NB4 (cell line): Measurements from ENCODE around the gene OCSTAMP.
A peak's percentile ranks its signal among the peaks of the same experiment; 100 is the strongest.

Experiments used
- DNase-seq: peaks from one replicate; pipeline ENCODE4 v3.0.0; 2010; ENCODE audit warnings: low read depth
- H3K4me3 ChIP-seq: one replicate; pipeline ENCODE4 v1.5.1; 2011; ENCODE audit warnings: mild to moderate bottlenecking, low read depth, low read length, moderate library complexity
- CTCF ChIP-seq: IDR thresholded peaks from one replicate; pipeline ENCODE4 v1.5.1; 2012; ENCODE audit warnings: low read depth, low read length
- MAX ChIP-seq: IDR thresholded peaks from 2 replicates; pipeline ENCODE4 v1.6.1; 2011; ENCODE audit warnings: low read depth, low read length
- MYC ChIP-seq: IDR thresholded peaks from 2 replicates; pipeline ENCODE4 v1.6.1; 2011; ENCODE audit warnings: low read depth, low read length
- POLR2A ChIP-seq: IDR thresholded peaks from 2 replicates; pipeline ENCODE4 v1.6.1; 2011; ENCODE audit warnings: mild to moderate bottlenecking; ENCODE audit not compliant: insufficient read length; ENCODE audit errors: extremely low read depth

The OCSTAMP gene

GRCh38 chr20:46583411-46584214 lies 33.2 kb upstream of the OCSTAMP start:
- TF ChIP-seq MAX = peak; percentile 44
- TF ChIP-seq POLR2A = no peak
- no peak for DNase-seq
- no peak overlapping the region for H3K4me3 ChIP-seq

- no peak for DNase-seq
Observed at GRCh38 chr20:46582648-46583047, 32.2 kb upstream of the OCSTAMP start.

GRCh38 chr20:46581391-46581790 lies 30.9 kb upstream of the OCSTAMP start:
- DNase-seq = no peak
- H3K4me3 ChIP-seq = no peak overlapping the region
- TF ChIP-seq MAX (no peak), MYC (no peak), CTCF (no peak), POLR2A (no peak)

More at GRCh38 chr20:46582648-46583047, 32.2 kb upstream of the OCSTAMP start:
- no peak for TF ChIP-seq CTCF
- no peak overlapping the region for H3K4me3 ChIP-seq

GRCh38 chr20:46580613-46581205 lies 30.3 kb upstream of the OCSTAMP start:
- DNase-seq = no peak
- TF ChIP-seq CTCF = no peak
- TF ChIP-seq MYC = no peak
- no peak for TF ChIP-seq POLR2A
- no peak for TF ChIP-seq MAX
- H3K4me3 ChIP-seq = no peak overlapping the region

GRCh38 chr20:46578745-46579144 lies 28.3 kb upstream of the OCSTAMP start:
- TF ChIP-seq POLR2A (no peak), MAX (no peak), CTCF (no peak), MYC (no peak)
- H3K4me3 ChIP-seq = no peak overlapping the region
- no peak for DNase-seq

- DNase-seq = no peak
- TF ChIP-seq POLR2A (no peak), MYC (no peak), CTCF (no peak), MAX (no peak)
- H3K4me3 ChIP-seq = no peak overlapping the region
Observed at GRCh38 chr20:46576774-46577395, 26.4 kb upstream of the OCSTAMP start.
